T-helper 9 cell (primary cell): Measurements from ENCODE around the gene TBC1D5.
"Not testable (repeated sequence)": the region's sequence is repeated elsewhere in the genome, so short reads cannot be mapped to it uniquely, and the experiment has no call there.

Experiments used
- DNase-seq: peaks from one replicate; pipeline ENCODE4 v3.0.0-alpha.2; 2020
- total RNA-seq, 2 donors: gene quantifications; one replicate each; lab custom pipeline; 2026; lab: John Stamatoyannopoulos, UW

The TBC1D5 gene
- 98.7 to 106 reads per million in 2 donors for total RNA-seq

- DNase-seq = peak; percentile 78
Observed at GRCh38 chr3:17742102-17742879, at the start of gene TBC1D5. TSS of gene TBC1D5 (minus strand) at chr3:17742631. CDS start at chr3:17508570, 234,061 bp downstream.

GRCh38 chr3:17783426-17783825 lies 41.0 kb upstream of the TBC1D5 start:
- no peak for DNase-seq

- no peak for DNase-seq
Observed at GRCh38 chr3:17782751-17783150, 40.3 kb upstream of the TBC1D5 start.

- DNase-seq = not testable (repeated sequence)
Observed at GRCh38 chr3:17780369-17780768, 37.9 kb upstream of the TBC1D5 start.

GRCh38 chr3:17779304-17780250 lies 37.1 kb upstream of the TBC1D5 start:
- DNase-seq = not testable (repeated sequence)

GRCh38 chr3:17777326-17777725 lies 34.9 kb upstream of the TBC1D5 start:
- not testable (repeated sequence) for DNase-seq

GRCh38 chr3:17775073-17775472 lies 32.6 kb upstream of the TBC1D5 start:
- no peak for DNase-seq

GRCh38 chr3:17774180-17774910 lies 31.9 kb upstream of the TBC1D5 start:
- DNase-seq = peak; percentile 14

- no peak for DNase-seq
Observed at GRCh38 chr3:17772556-17772955, 30.1 kb upstream of the TBC1D5 start.

GRCh38 chr3:17771177-17772017 lies 29.0 kb upstream of the TBC1D5 start:
- no peak for DNase-seq

GRCh38 chr3:17770682-17771081 lies 28.3 kb upstream of the TBC1D5 start:
- DNase-seq = no peak

GRCh38 chr3:17765819-17766472 lies 23.5 kb upstream of the TBC1D5 start:
- DNase-seq = no peak

GRCh38 chr3:17761563-17761962 lies 19.1 kb upstream of the TBC1D5 start:
- no peak for DNase-seq

- DNase-seq = no peak
Observed at GRCh38 chr3:17759901-17760300, 17.5 kb upstream of the TBC1D5 start.

- DNase-seq = no peak
Observed at GRCh38 chr3:17755836-17756235, 13.4 kb upstream of the TBC1D5 start.

- DNase-seq = no peak
Observed at GRCh38 chr3:17753632-17753992, 11.2 kb upstream of the TBC1D5 start.

- DNase-seq = no peak
Observed at GRCh38 chr3:17752876-17753631, 10.6 kb upstream of the TBC1D5 start.

- DNase-seq = no peak
Observed at GRCh38 chr3:17752436-17752835, 10.0 kb upstream of the TBC1D5 start.

GRCh38 chr3:17749705-17750293 lies 7.4 kb upstream of the TBC1D5 start:
- no peak for DNase-seq

GRCh38 chr3:17749281-17749680 lies 6.8 kb upstream of the TBC1D5 start:
- DNase-seq = no peak
